Loucy (cell line): ENCODE measurements around the gene CHD6.

Experiments
- EZH2phosphoT487 ChIP-seq: fragments of 200-600 bp; IDR thresholded peaks from 2 replicates; pipeline ENCODE4 v1.6.1; 2018; ENCODE audit warnings: antibody characterized with exemption, mild to moderate bottlenecking, moderate library complexity, borderline replicate concordance
- TF ChIP-seq, protein P1 (sequence below): fragments of 200-600 bp; sonication (generic); conservative IDR thresholded peaks from 2 replicates; pipeline ENCODE4 v1.5.1; 2014; ENCODE audit warnings: mild to moderate bottlenecking, antibody characterized with exemption, low read length

- TF ChIP-seq, protein P1, sequence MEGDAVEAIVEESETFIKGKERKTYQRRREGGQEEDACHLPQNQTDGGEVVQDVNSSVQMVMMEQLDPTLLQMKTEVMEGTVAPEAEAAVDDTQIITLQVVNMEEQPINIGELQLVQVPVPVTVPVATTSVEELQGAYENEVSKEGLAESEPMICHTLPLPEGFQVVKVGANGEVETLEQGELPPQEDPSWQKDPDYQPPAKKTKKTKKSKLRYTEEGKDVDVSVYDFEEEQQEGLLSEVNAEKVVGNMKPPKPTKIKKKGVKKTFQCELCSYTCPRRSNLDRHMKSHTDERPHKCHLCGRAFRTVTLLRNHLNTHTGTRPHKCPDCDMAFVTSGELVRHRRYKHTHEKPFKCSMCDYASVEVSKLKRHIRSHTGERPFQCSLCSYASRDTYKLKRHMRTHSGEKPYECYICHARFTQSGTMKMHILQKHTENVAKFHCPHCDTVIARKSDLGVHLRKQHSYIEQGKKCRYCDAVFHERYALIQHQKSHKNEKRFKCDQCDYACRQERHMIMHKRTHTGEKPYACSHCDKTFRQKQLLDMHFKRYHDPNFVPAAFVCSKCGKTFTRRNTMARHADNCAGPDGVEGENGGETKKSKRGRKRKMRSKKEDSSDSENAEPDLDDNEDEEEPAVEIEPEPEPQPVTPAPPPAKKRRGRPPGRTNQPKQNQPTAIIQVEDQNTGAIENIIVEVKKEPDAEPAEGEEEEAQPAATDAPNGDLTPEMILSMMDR: no peak
- TF ChIP-seq EZH2phosphoT487: no peak
Observed at GRCh38 chr20:41552295-41553068, 65.7 kb downstream of the CHD6 start.
